SK-N-SH (cell line): Measurements from ENCODE around the gene SCRN2. TPM values are rescaled to one million over a fixed set of nuclear protein-coding genes. Genes with fewer than 3 reads are reported as not detected.

Source experiments
- CTCF ChIA-PET: fragments of 300-600, 350-600 bp; formaldehyde crosslinking; extraction: SDS; loops from one replicate; lab custom pipeline; 2021; lab: Yijun Ruan, JAX
- POLR2A ChIA-PET: fragments of 350-600 bp; sonication (Branson Sonifier 250); formaldehyde crosslinking; extraction: SDS; loops from one replicate; lab custom pipeline; 2020; ENCODE audit warnings: antibody characterized with exemption, inconsistent platforms; lab: Yijun Ruan, JAX
- DNase-seq: peaks from one replicate; pipeline ENCODE4 v3.0.0; 2012
- H2AFZ ChIP-seq: fragments of 200-600 bp; sonication (generic); 2 replicates; pipeline ENCODE4 v1.8.1; 2016; ENCODE audit warnings: antibody characterized with exemption, mild to moderate bottlenecking, low read depth
- H3F3A ChIP-seq: fragments of 200-600 bp; sonication (generic); replicated peaks from 2 replicates; pipeline ENCODE3; 2016; ENCODE audit warnings: antibody characterized with exemption, mild to moderate bottlenecking; ENCODE audit not compliant: insufficient read depth
- H3K27ac ChIP-seq, 2 experiments: fragments of 200-500 bp in 1 of 2; fragments of 200-600 bp in 1 of 2; sonication (Bioruptor generic) in 1 of 2; sonication (generic), shearing (Covaris generic) in 1 of 2; 2 replicates each; pipeline versions ENCODE4 v1.5.1 to v1.6.1; 2014 to 2016; ENCODE audit warnings: low read depth in 2 of 2, inconsistent platforms in 1 of 2, low read length in 1 of 2, mild to moderate bottlenecking in 1 of 2, mixed read lengths in 1 of 2
- H3K27me3 ChIP-seq: fragments of 200-600 bp; sonication (generic), shearing (Covaris generic); 2 replicates; pipeline ENCODE4 v1.6.1; 2016; ENCODE audit warnings: mixed run types; ENCODE audit not compliant: insufficient read depth
- H3K36me3 ChIP-seq, 2 experiments: fragments of 200-500 bp in 1 of 2; fragments of 200-600 bp in 1 of 2; sonication (Bioruptor generic) in 1 of 2; sonication (generic) in 1 of 2; replicated peaks in 1 of 2; 2 replicates each; pipeline versions ENCODE3 to v1.5.1; 2014 to 2016; ENCODE audit warnings: low read length in 1 of 2, mild to moderate bottlenecking in 1 of 2; ENCODE audit not compliant: insufficient read depth in 2 of 2, control insufficient read depth in 1 of 2
- H3K4me1 ChIP-seq, 2 experiments: fragments of 200-500 bp in 1 of 2; fragments of 200-600 bp in 1 of 2; sonication (Bioruptor generic) in 1 of 2; sonication (generic), shearing (Covaris generic) in 1 of 2; 2 replicates each; pipeline versions ENCODE4 v1.5.1 to v1.6.1; 2014 to 2016; ENCODE audit warnings: low read depth in 1 of 2, low read length in 1 of 2, mixed run types in 1 of 2; ENCODE audit not compliant: insufficient read depth in 2 of 2, control insufficient read depth in 1 of 2
- H3K4me2 ChIP-seq: fragments of 200-600 bp; sonication (generic), shearing (Covaris generic); 2 replicates; pipeline ENCODE4 v1.6.1; 2017; ENCODE audit warnings: mixed run types
- H3K4me3 ChIP-seq, 2 experiments: fragments of 200-500 bp in 1 of 2; fragments of 200-600 bp in 1 of 2; sonication (Bioruptor generic) in 1 of 2; sonication (generic), shearing (Covaris generic) in 1 of 2; 2 replicates each; pipeline versions ENCODE4 v1.5.1 to v1.8.1; 2014 to 2016; ENCODE audit warnings: low read depth in 2 of 2, inconsistent platforms in 1 of 2, low read length in 1 of 2, mild to moderate bottlenecking in 1 of 2, mixed read lengths in 1 of 2, moderate library complexity in 1 of 2
- H3K79me2 ChIP-seq: fragments of 200-600 bp; sonication (generic); 2 replicates; pipeline ENCODE4 v1.8.1; 2017; ENCODE audit warnings: mild to moderate bottlenecking; ENCODE audit not compliant: insufficient read depth
- H3K9ac ChIP-seq: fragments of 200-600 bp; sonication (generic); 2 replicates; pipeline ENCODE4 v1.6.1; 2017; ENCODE audit warnings: mixed run types
- H3K9me2 ChIP-seq: fragments of 200-600 bp; sonication (generic); 2 replicates; pipeline ENCODE4 v1.6.1; 2017; ENCODE audit warnings: mixed run types
- H3K9me3 ChIP-seq: fragments of 200-600 bp; sonication (generic); 2 replicates; pipeline ENCODE4 v1.6.1; 2017; ENCODE audit warnings: mixed run types, mild to moderate bottlenecking, moderate library complexity
- H4K20me1 ChIP-seq: fragments of 200-600 bp; sonication (generic); 2 replicates; pipeline ENCODE4 v1.6.1; 2017; ENCODE audit warnings: mild to moderate bottlenecking, mixed run types; ENCODE audit not compliant: insufficient read depth
- CHD2 ChIP-seq: fragments of 150-350 bp; IDR thresholded peaks from 2 replicates; pipeline ENCODE4 v1.6.1; 2018; ENCODE audit warnings: low read length; ENCODE audit not compliant: partially characterized antibody
- ELF1 ChIP-seq: IDR thresholded peaks from 2 replicates; pipeline ENCODE4 v1.4.0; 2012
- EP300 ChIP-seq, 2 experiments: IDR thresholded peaks; 2 replicates each; pipeline versions ENCODE4 v1.4.0 to v1.6.1; 2012; ENCODE audit warnings: borderline replicate concordance in 1 of 2, low read depth in 1 of 2, low read length in 1 of 2
- EZH2phosphoT487 ChIP-seq: fragments of 200-600 bp; sonication (generic); IDR thresholded peaks from 2 replicates; pipeline ENCODE4 v1.6.1; 2017; ENCODE audit warnings: low read depth, mixed run types, mild to moderate bottlenecking, antibody characterized with exemption, moderate library complexity, borderline replicate concordance
- FOSL2 ChIP-seq: IDR thresholded peaks from 2 replicates; pipeline ENCODE4 v1.4.0; 2012; ENCODE audit warnings: low read depth, mild to moderate bottlenecking, moderate library complexity, borderline replicate concordance
- FOXM1 ChIP-seq: IDR thresholded peaks from 2 replicates; pipeline ENCODE4 v1.4.0; 2012; ENCODE audit warnings: low read depth, mild to moderate bottlenecking
- GATA2 ChIP-seq: sonication (generic); formaldehyde crosslinking; IDR thresholded peaks from 2 replicates; pipeline ENCODE4 v1.5.0; 2020; ENCODE audit warnings: mild to moderate bottlenecking, missing genetic modification reagents
- IRF3 ChIP-seq: fragments of 150-350 bp; IDR thresholded peaks from 2 replicates; pipeline ENCODE4 v1.6.1; 2016; ENCODE audit warnings: mild to moderate bottlenecking, low read depth, low read length
- JUND ChIP-seq: IDR thresholded peaks from 2 replicates; pipeline ENCODE4 v1.4.0; 2012
- MAX ChIP-seq: IDR thresholded peaks from 2 replicates; pipeline ENCODE4 v1.4.0; 2012; ENCODE audit warnings: low read depth
- MEF2A ChIP-seq: IDR thresholded peaks from 2 replicates; pipeline ENCODE4 v1.4.0; 2012; ENCODE audit warnings: low read depth, borderline replicate concordance
- MXI1 ChIP-seq: IDR thresholded peaks from 2 replicates; pipeline ENCODE4 v1.6.1; 2012; ENCODE audit warnings: mild to moderate bottlenecking, low read depth, low read length, improper control_type of control experiment
- NFIC ChIP-seq: IDR thresholded peaks from 2 replicates; pipeline ENCODE4 v1.4.0; 2012; ENCODE audit warnings: borderline replicate concordance
- NRF1 ChIP-seq: IDR thresholded peaks from 2 replicates; pipeline ENCODE4 v1.6.1; 2012; ENCODE audit warnings: low read depth, mild to moderate bottlenecking, low read length
- RAD21 ChIP-seq: IDR thresholded peaks from 2 replicates; pipeline ENCODE4 v1.6.1; 2012; ENCODE audit warnings: mild to moderate bottlenecking, low read length
- RCOR1 ChIP-seq: fragments of 150-350 bp; IDR thresholded peaks from 2 replicates; pipeline ENCODE4 v1.6.1; 2017; ENCODE audit warnings: antibody characterized with exemption, low read length
- SIN3A ChIP-seq: IDR thresholded peaks from 2 replicates; pipeline ENCODE4 v1.6.1; 2012; ENCODE audit warnings: low read depth, mild to moderate bottlenecking, low read length, moderate library complexity, borderline replicate concordance
- TEAD4 ChIP-seq: IDR thresholded peaks from 2 replicates; pipeline ENCODE4 v1.4.0; 2012; ENCODE audit warnings: mild to moderate bottlenecking, borderline replicate concordance; ENCODE audit not compliant: insufficient read depth
- USF2 ChIP-seq: fragments of 150-350 bp; IDR thresholded peaks from 2 replicates; pipeline ENCODE4 v1.6.1; 2017; ENCODE audit warnings: antibody characterized with exemption, low read length, low read depth, borderline replicate concordance
- ZBTB33 ChIP-seq: IDR thresholded peaks from 2 replicates; pipeline ENCODE4 v1.4.0; 2012; ENCODE audit warnings: low read depth, borderline replicate concordance
- WGBS: methylation state at CpG from one replicate; pipeline ENCODE4 v1.1.6; 2017; ENCODE audit warnings: low lambda C conversion rate; 5-methylcytosine and 5-hydroxymethylcytosine counted together
- polyA plus RNA-seq, 3 experiments: library from polyadenylated mRNA; depleted of rRNA; stranded (reverse); fragments of >200 nt; gene quantifications; 2 replicates each; pipeline ENCODE4 v1.2.3, GENCODE V29; 2012

Gene SCRN2
- polyA plus RNA-seq, 1 of the 3 experiments (the other 2 are of a cell fraction): 139 TPM

- ChIA-PET CTCF (interaction anchor here (0.9 to 22.8 kb wide), 12 partner anchors 10 to 139 kb away, joined by 3 to 573 read pairs (median 7); partner anchors contain the start of genes CDK5RAP3, OSBPL7, SCRN2 and SP6), POLR2A (interaction anchor here (0.6 to 1.7 kb wide), 9 partner anchors 8 to 99 kb away, joined by 3 to 28 read pairs (median 3); partner anchors contain the start of genes OSBPL7, SCRN2, SP2 and TBX21)
- Histone ChIP-seq H3K4me3 (peak overlapping the region; percentile 77 to 93), H3K27ac (peak overlapping the region; percentile 44 to 51), H3K27me3 (no peaks in the 10 kb centered on the region), H3K4me1 (peaks cover 9 to 15% of the 10 kb centered on the region in 2 experiments; a peak in 2 of 4 replicates), H3K36me3 (peaks cover 19 to 23% of the 10 kb centered on the region in 2 experiments), H3K9me3 (no peaks in the 10 kb centered on the region), H3K79me2 (peaks cover 33% of the 10 kb centered on the region), H4K20me1 (no peaks in the 10 kb centered on the region), H3F3A (peaks cover 14% of the 10 kb centered on the region), H3K9ac (peak overlapping the region; percentile 75; the same call in 1 of the 2 replicates), H2AFZ (peak overlapping the region; percentile 89), H3K4me2 (peak overlapping the region; percentile 97), H3K9me2 (no peaks in the 10 kb centered on the region)
- TF ChIP-seq RAD21 (no peak), EZH2phosphoT487 (no peak), FOSL2 (no peak), ELF1 (no peak), NRF1 (no peak), JUND (no peak), SIN3A (no peak), MAX (no peak), IRF3 (no peak), MEF2A (no peak), RCOR1 (no peak)
- WGBS: 25% methylated on average over 7 of the region's 7 CpGs
- DNase-seq: no peak
Measured at GRCh38 chr17:47831934-47832327, 9.1 kb downstream of the SCRN2 start.

DNA sequence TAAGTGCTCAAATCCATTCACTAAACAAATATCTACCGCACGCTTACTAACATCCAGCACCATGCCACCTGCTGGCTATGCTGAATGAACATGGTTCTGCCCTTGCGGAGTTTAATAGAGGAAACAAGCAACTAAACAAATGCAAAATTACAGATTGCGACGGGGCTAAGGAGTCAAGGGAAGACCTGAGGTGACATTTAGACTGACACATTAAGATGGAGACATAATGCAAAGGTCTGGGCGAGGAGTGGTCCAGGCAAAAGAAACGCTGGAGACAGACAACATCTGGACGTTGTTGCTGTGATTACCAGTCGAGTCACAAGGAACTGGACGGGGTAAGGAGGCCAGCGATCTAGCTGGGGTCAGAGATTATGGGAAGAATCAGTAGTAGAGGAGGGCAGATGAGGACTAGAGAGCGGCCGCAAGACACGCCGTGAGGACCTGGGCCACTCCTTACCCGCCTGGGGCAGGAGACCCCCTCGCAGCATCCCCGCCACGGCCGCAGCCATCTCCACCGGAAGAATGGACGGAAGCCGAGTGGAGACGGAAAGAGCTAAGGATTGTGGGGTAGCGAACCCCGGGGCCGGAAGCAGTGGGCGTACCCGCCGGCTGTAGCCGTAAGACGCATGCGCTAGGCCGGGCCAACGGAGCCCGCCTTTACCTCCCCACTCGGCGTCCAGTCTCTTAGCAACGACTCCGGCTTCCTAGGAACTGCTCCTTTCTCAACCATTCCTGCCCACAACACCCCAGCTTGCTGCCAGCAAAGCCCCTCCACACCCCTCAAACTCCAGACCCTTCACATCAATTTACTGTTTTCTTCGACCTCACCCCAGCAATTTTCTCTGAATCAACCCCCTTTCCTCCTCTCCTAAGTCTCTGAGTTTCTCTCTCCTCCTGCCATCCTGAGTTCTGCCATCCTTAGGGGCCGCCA is 9.8 kb downstream of the SCRN2 start, which contains the start of the genes LRRC46 and MRPL10:
TSS of gene LRRC46 (plus strand) at position 668 of the 931 bp plus-strand sequence. CDS start 320 bp downstream, outside the sequence.
TSS of gene MRPL10 (minus strand) at position 539 of the 931 bp plus-strand sequence. CDS start at position 509, 30 bp downstream.
- Histone ChIP-seq H3K9me3 (no peaks in the 10 kb centered on the region), H3K36me3 (peaks cover 26 to 27% of the 10 kb centered on the region in 2 experiments), H3K9me2 (no peaks in the 10 kb centered on the region), H2AFZ (peak within 1 kb of the TSS; percentile 89), H3K4me2 (peak within 1 kb of the TSS; percentile 97), H3K9ac (peak within 1 kb of the TSS; percentile 75), H3K4me3 (peak within 1 kb of the TSS; percentile 77 to 93), H3F3A (peaks cover 14% of the 10 kb centered on the region), H3K27ac (peak within 1 kb of the TSS; percentile 76 to 88), H4K20me1 (no peaks in the 10 kb centered on the region), H3K4me1 (peaks cover 9 to 15% of the 10 kb centered on the region in 2 experiments; a peak in 2 of 4 replicates), H3K79me2 (peaks cover 33% of the 10 kb centered on the region), H3K27me3 (no peaks in the 10 kb centered on the region)
- DNase-seq: peak; percentile 100
- WGBS: under 1% methylated on average over 42 of the region's 42 CpGs
- ChIA-PET CTCF (interaction anchor here (0.6 to 22.8 kb wide), 14 partner anchors 9 to 187 kb away, joined by 3 to 573 read pairs (median 6); partner anchors contain the start of genes CDK5RAP3, OSBPL7, SCRN2 and SP6), POLR2A (interaction anchor here (0.6 to 1.7 kb wide), 9 partner anchors 8 to 98 kb away, joined by 3 to 28 read pairs (median 3); partner anchors contain the start of genes OSBPL7, SCRN2, SP2 and TBX21)
- peak in 1 of 2 experiments; percentile 2; a peak in 1 of 4 replicates for TF ChIP-seq EP300 (IDR thresholded peaks at IDR 0.05; ENCODE audit: borderline replicate concordance in 1 of 2, low read depth in 1 of 2, low read length in 1 of 2)
- peak; percentile 82 for TF ChIP-seq MXI1
- peak; percentile 77 for TF ChIP-seq CHD2
- TF ChIP-seq GATA2 (CRISPR knock-in tag): no peak
- peak; percentile 68 for TF ChIP-seq NFIC
- no peak for TF ChIP-seq TEAD4
- peak; percentile 96 for TF ChIP-seq SIN3A
- no peak for TF ChIP-seq USF2
- TF ChIP-seq FOXM1: no peak
- TF ChIP-seq EZH2phosphoT487: no peak
- TF ChIP-seq ZBTB33: peak; percentile 80; the same call in 1 of the 2 replicates
